ENCODE measurements around the gene INSRR. TPM values are rescaled to one million over a fixed set of nuclear protein-coding genes. Genes with fewer than 3 reads are reported as not detected.

INSRR gene
- total RNA-seq, 4 donors from 2014 or later, result under 0.01 to 0.60 (median 0.20) TPM

DNA sequence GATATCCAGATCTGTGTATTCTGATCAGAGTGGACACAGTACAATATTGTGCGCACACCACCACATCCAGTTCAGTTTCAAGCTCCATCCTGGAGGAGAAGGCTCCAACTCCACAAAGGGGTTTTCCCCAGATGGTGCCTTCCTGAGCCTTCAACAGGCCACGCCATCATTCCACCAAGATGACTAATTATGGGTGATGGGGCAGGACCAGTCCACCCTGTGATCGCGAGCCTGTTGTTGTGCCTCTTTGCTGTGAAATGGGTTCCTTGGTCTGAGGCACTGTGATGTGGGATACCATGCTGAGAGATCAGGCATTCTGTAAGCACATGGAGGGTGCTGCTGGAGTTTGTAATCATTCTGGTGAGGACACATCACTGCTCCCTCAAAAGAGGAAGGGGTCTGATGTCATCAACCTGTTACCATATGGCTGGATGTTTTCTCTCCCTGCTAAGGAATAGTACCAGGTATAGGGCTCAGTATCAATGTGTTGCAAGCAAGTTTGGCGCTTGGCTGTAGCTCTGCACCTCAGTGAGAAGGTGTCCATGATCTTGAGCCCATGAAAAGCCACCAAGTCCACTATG, 35.6 kb downstream of the INSRR start:
- TF ChIP-seq CTCF (IDR thresholded peaks at IDR 0.05) (no peak), POLR2A (IDR thresholded peaks at IDR 0.05) (no peak), EP300 (IDR thresholded peaks at IDR 0.05) (no peak)
- no peak overlapping the region for H3K4me3 ChIP-seq
- H3K27me3 ChIP-seq, result no peaks in the 10 kb centered on the region
- 89 to 98% methylated on average over 5 of the region's 5 CpGs for WGBS, 2 donors
- H3K27ac ChIP-seq, result no peak overlapping the region
- H3K4me1 ChIP-seq, result no peaks in the 10 kb centered on the region
- DNase-seq (ENCODE audit: low spot score in 2 of 2), result no peak
- no peaks in the 10 kb centered on the region for H3K36me3 ChIP-seq
- no peaks in the 10 kb centered on the region for H3K9me3 ChIP-seq

- WGBS, 2 donors, result 78 to 92% methylated on average over 1 of the region's 1 CpG
- Histone ChIP-seq H3K4me1 (no peaks in the 10 kb centered on the region), H3K4me3 (no peak overlapping the region), H3K27ac (no peak overlapping the region), H3K9me3 (no peaks in the 10 kb centered on the region), H3K27me3 (no peaks in the 10 kb centered on the region), H3K36me3 (no peaks in the 10 kb centered on the region)
- DNase-seq (ENCODE audit: low spot score in 2 of 2), result no peak
- TF ChIP-seq EP300 (IDR thresholded peaks at IDR 0.05) (no peak), POLR2A (IDR thresholded peaks at IDR 0.05) (no peak), CTCF (IDR thresholded peaks at IDR 0.05) (no peak)
Observed at GRCh38 chr1:156822680-156823079, 36.2 kb downstream of the INSRR start.

- Histone ChIP-seq H3K36me3 (no peaks in the 10 kb centered on the region), H3K27me3 (no peaks in the 10 kb centered on the region), H3K4me3 (no peak overlapping the region), H3K9me3 (no peaks in the 10 kb centered on the region), H3K4me1 (no peaks in the 10 kb centered on the region), H3K27ac (no peak overlapping the region)
- no peak for DNase-seq (ENCODE audit: low spot score in 2 of 2)
- 58 to 64% methylated on average over 4 of the region's 4 CpGs for WGBS, 2 donors
- TF ChIP-seq EP300 (IDR thresholded peaks at IDR 0.05), result no peak
- TF ChIP-seq CTCF (IDR thresholded peaks at IDR 0.05), result no peak
- TF ChIP-seq POLR2A (IDR thresholded peaks at IDR 0.05), result no peak
Observed at GRCh38 chr1:156821801-156822200, 37.1 kb downstream of the INSRR start.

GRCh38 chr1:156816561-156817328, 42.2 kb downstream of the INSRR start, which contains the start of gene SH2D2A:
SH2D2A (minus strand) TSS chr1:156816848; CDS start chr1:156816708, 140 bp downstream.
- 51 to 53% methylated on average over 10 of the region's 10 CpGs for WGBS, 2 donors
- TF ChIP-seq EP300 (IDR thresholded peaks at IDR 0.05), result peak in 1 of 2 donors; percentile 8
- no peak for TF ChIP-seq POLR2A (IDR thresholded peaks at IDR 0.05)
- TF ChIP-seq CTCF (IDR thresholded peaks at IDR 0.05), result no peak
- Histone ChIP-seq H3K9me3 (no peaks in the 10 kb centered on the region), H3K27me3 (no peaks in the 10 kb centered on the region), H3K4me1 (peaks cover 0 to 22% (median 15%) of the 10 kb centered on the region in 4 donors), H3K36me3 (no peaks in the 10 kb centered on the region), H3K27ac (peak within 1 kb of the TSS in 2 of 4 donors; percentile 58 to 61), H3K4me3 (peak within 1 kb of the TSS in 1 of 4 donors; percentile 22)
- no peak for DNase-seq (ENCODE audit: low spot score in 2 of 2)

GRCh38 chr1:156815961-156816422, 42.9 kb downstream of the INSRR start:
- Histone ChIP-seq H3K9me3 (no peaks in the 10 kb centered on the region), H3K27ac (peak overlapping the region in 2 of 4 donors; percentile 58 to 61), H3K4me3 (peak overlapping the region in 1 of 4 donors; percentile 22)

More at GRCh38 chr1:156815961-156816422, 42.9 kb downstream of the INSRR start:
- peaks cover 0 to 22% (median 15%) of the 10 kb centered on the region in 4 donors for H3K4me1 ChIP-seq
- no peaks in the 10 kb centered on the region for H3K27me3 ChIP-seq
- DNase-seq (ENCODE audit: low spot score in 2 of 2), result no peak
- no peaks in the 10 kb centered on the region for H3K36me3 ChIP-seq
- no peak for TF ChIP-seq POLR2A (IDR thresholded peaks at IDR 0.05)
- no peak for TF ChIP-seq CTCF (IDR thresholded peaks at IDR 0.05)
- no peak for TF ChIP-seq EP300 (IDR thresholded peaks at IDR 0.05)
- 59 to 77% methylated on average over 7 to 10 of the region's 10 CpGs for WGBS, 2 donors
